C4-2B (cell line): ENCODE results near the gene LRRC53.

Source experiments
- ZFX ChIP-seq: fragments of 450-650 bp; IDR thresholded peaks from 2 replicates; pipeline ENCODE4 v1.6.1; 2017
- TF ChIP-seq, protein P1 (sequence below): fragments of 450-650 bp; conservative IDR thresholded peaks from 2 replicates; pipeline ENCODE4 v1.5.1; 2017; ENCODE audit warnings: mild to moderate bottlenecking

DNA sequence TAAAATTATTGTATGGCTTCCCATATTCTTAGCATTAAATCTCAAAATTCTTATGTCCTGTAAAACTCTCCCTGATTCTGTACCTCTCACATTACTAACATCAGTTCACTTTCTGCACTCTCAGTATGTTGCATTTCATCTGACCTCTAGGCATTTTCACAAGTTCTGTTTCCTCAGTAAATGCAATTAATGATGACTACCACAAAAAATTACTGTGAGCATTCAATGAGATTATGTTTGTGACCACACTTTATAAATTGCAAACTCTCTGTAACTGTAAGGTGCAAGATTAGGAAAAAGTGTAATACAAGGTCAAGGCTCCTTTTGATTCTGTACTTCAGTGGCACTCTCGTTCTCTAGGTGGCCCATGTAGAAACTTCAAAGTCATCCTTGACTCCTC lies 60.4 kb downstream of the LRRC53 start:
- TF ChIP-seq, protein P1, sequence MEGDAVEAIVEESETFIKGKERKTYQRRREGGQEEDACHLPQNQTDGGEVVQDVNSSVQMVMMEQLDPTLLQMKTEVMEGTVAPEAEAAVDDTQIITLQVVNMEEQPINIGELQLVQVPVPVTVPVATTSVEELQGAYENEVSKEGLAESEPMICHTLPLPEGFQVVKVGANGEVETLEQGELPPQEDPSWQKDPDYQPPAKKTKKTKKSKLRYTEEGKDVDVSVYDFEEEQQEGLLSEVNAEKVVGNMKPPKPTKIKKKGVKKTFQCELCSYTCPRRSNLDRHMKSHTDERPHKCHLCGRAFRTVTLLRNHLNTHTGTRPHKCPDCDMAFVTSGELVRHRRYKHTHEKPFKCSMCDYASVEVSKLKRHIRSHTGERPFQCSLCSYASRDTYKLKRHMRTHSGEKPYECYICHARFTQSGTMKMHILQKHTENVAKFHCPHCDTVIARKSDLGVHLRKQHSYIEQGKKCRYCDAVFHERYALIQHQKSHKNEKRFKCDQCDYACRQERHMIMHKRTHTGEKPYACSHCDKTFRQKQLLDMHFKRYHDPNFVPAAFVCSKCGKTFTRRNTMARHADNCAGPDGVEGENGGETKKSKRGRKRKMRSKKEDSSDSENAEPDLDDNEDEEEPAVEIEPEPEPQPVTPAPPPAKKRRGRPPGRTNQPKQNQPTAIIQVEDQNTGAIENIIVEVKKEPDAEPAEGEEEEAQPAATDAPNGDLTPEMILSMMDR, result no peak
- TF ChIP-seq ZFX, result no peak
